C4-2B (cell line): Measurements from ENCODE around the gene TTC13.

ENCODE experiments used
- H3K27ac ChIP-seq: fragments of 450-650 bp; 2 replicates; pipeline ENCODE4 v1.5.1; 2017
- ZFX ChIP-seq: fragments of 450-650 bp; IDR thresholded peaks from 2 replicates; pipeline ENCODE4 v1.6.1; 2017
- TF ChIP-seq, protein P1 (sequence below): fragments of 450-650 bp; conservative IDR thresholded peaks from 2 replicates; pipeline ENCODE4 v1.5.1; 2017; ENCODE audit warnings: mild to moderate bottlenecking

The TTC13 gene

DNA sequence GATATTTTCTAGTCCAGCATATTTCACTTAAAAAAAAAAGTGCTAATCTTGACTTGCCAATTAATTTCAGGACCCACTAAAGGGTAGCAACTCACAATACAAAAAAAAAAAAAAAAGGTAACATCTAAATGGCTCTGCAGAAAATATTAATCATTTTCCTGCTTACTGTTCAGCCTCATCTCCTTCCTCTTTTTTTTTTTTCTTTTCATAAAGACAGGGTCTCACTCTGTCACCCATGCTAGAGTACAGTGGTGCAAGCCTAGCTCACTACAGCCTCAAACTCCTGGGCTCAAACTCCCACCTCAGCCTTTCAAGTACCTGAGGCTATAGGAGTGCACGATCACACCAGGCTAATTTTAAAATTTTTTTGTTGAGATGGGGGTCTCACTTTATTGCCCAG, 30.4 kb downstream of the TTC13 start:
- TF ChIP-seq, protein P1, sequence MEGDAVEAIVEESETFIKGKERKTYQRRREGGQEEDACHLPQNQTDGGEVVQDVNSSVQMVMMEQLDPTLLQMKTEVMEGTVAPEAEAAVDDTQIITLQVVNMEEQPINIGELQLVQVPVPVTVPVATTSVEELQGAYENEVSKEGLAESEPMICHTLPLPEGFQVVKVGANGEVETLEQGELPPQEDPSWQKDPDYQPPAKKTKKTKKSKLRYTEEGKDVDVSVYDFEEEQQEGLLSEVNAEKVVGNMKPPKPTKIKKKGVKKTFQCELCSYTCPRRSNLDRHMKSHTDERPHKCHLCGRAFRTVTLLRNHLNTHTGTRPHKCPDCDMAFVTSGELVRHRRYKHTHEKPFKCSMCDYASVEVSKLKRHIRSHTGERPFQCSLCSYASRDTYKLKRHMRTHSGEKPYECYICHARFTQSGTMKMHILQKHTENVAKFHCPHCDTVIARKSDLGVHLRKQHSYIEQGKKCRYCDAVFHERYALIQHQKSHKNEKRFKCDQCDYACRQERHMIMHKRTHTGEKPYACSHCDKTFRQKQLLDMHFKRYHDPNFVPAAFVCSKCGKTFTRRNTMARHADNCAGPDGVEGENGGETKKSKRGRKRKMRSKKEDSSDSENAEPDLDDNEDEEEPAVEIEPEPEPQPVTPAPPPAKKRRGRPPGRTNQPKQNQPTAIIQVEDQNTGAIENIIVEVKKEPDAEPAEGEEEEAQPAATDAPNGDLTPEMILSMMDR, result no peak
- TF ChIP-seq ZFX, result no peak

DNA sequence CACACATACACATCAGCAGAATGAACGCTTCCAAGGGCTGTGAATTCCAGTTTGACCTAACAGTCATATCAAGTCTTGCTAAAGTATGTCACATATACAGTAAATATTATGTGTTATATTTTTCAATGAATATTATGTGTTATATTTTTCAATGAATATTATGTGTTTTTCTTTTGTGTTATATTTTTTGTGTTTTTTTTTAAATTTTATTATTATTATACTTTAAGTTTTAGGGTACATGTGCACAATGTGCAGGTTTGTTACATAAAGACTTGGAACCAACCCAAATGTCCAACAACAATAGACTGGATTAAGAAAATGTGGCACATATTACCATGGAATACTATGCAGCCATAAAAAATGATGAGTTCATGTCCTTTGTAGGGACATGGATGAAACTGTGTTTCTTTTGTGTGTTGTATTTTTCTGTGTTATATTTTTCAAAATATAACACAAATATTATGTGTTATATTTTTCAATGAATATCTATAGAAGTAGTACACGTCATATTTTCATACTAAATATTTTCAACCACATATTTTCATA, 35.5 kb downstream of the TTC13 start:
- no peak for TF ChIP-seq ZFX
- TF ChIP-seq, protein P1, result no peak

More for the DNA sequence above, 30.4 kb downstream of the TTC13 start:
- H3K27ac ChIP-seq, result no peak overlapping the region

DNA sequence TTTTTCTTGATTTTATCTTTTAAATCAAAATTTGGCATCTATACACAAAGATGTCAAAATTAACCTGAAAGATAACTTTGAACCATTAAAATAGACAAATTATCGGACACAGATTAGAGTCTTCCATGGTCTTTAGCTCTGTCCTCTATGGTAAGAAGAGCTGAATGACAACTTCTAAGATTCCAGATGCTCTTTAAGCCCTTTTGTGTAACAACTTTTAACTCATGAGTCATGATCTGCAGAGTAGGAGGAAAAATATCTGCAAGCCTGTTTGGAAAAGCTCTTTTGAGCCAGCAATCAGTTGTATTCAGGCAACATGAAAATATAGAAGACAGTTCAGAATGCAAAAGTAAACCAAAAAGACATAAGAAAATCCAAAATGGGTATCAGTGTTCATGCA, 37.8 kb downstream of the TTC13 start:
- no peak overlapping the region for H3K27ac ChIP-seq
- TF ChIP-seq ZFX, result no peak
- TF ChIP-seq, protein P1, result no peak

More for the DNA sequence above, 35.5 kb downstream of the TTC13 start:
- H3K27ac ChIP-seq, result no peak overlapping the region

DNA sequence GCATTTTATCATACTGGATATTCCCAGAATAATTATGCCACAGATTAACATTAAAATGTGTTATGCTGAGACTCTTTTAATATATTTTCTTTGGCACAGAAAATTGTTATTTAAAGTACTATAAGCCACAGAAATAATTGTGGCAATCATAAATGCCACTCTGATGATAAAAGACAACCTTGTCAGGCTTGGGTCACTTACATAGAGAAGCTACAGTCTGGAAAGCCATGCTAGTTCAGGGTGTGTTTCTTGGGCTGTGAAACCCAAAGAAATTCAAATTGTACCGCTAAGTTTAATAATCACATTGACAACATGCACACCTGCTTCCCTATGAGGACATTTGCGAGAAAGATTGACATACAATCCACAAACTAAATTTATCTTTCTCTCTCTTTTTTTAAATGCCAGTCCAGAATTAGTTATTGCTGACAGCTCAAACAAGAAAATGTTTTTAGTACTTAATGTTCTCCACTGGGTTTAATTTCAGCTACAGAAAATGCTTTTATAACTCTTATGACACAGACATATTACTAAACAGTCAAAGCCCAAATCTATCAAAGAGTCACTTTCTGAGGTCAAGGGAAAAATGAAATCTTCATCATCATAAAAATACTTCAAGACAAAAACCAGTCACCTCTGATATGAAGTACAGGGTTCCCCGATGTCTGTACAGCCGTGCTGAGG, 38.7 kb downstream of the TTC13 start:
- TF ChIP-seq, protein P1, result no peak
- TF ChIP-seq ZFX, result no peak
- no peak overlapping the region for H3K27ac ChIP-seq

DNA sequence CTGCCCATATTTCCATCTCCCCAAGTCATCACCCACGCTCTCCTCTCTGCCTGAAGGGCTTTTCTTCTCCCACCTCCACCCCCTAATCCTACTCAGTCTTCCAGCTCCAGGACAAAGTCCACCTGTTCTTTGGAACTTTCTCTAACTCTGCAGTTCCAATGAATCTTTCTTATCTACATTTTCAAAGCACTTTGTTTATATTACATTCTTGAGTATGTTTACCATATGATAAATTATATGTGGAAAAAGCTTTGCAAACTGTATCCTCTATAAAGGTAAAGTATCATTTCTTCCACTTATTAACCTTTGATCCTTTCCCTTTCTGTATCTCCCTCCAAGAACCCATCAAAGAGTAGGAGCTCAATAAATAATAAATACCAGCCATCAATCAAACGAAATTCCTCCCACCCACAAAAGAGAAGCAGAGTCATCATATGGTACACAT, 39.7 kb downstream of the TTC13 start:
- H3K27ac ChIP-seq, result no peak overlapping the region
- TF ChIP-seq, protein P1, result no peak
- TF ChIP-seq ZFX, result no peak

DNA sequence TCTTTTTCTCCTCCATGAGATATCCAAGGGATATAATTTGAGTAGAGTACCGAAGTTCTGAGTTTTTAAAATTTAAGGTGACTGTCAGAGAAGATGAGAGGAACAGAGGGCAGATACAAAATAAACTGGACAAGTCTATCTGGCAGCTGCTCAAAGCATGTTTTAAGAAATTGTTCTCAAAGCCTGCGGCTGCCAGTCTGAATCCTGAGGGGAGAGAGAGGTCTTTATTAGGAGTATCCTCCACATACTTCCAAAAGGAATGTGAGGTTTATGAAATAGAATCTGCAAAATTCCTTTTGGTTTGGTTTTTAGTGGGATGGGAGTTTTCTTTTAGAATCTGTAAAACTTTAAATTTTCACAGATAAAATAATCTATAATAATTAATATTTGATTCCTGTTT, 41.3 kb downstream of the TTC13 start:
- no peak overlapping the region for H3K27ac ChIP-seq
- TF ChIP-seq ZFX, result no peak
- TF ChIP-seq, protein P1, result no peak

DNA sequence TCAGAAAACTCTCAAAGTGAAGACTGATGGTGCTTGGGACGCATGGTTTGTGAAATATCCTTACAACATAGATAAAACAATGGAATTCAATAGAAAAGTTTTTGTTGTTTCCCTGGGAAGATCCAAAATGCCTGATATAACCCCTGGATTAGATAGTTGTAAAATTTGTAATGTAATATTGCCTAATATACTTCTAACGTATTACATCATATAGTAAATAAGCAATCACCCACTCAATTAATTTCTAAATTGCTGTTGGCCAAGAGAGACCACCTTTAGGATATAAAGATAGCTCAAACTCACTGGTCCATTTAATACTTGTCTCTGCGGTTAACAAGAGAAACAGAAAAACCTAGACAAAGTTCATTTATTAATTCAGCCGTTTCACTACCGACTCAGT, 42.2 kb downstream of the TTC13 start:
- no peak for TF ChIP-seq ZFX
- TF ChIP-seq, protein P1, result no peak

More for the DNA sequence above, 42.2 kb downstream of the TTC13 start:
- H3K27ac ChIP-seq, result no peak overlapping the region
